HFF-Myc (cell line): ENCODE measurements around the gene SMG6.
"Not testable (repeated sequence)": the region's sequence is repeated elsewhere in the genome, so short reads cannot be mapped to it uniquely, and the experiment has no call there.

Experiments
- DNase-seq: peaks from one replicate; pipeline ENCODE4 v3.0.0-alpha.2; 2011; ENCODE audit warnings: low read depth; ENCODE audit errors: extremely low read depth
- H3K4me3 ChIP-seq: replicated peaks from 2 replicates; pipeline ENCODE4 v1.5.1; 2011; ENCODE audit warnings: low read depth, mild to moderate bottlenecking, control low read depth, low read length
- TF ChIP-seq, protein P1 (sequence below): IDR thresholded peaks from 2 replicates; pipeline ENCODE4 v1.5.1; 2012; ENCODE audit warnings: mild to moderate bottlenecking, low read depth, low read length, control low read depth; ENCODE audit errors: missing control alignments

Gene SMG6

DNA sequence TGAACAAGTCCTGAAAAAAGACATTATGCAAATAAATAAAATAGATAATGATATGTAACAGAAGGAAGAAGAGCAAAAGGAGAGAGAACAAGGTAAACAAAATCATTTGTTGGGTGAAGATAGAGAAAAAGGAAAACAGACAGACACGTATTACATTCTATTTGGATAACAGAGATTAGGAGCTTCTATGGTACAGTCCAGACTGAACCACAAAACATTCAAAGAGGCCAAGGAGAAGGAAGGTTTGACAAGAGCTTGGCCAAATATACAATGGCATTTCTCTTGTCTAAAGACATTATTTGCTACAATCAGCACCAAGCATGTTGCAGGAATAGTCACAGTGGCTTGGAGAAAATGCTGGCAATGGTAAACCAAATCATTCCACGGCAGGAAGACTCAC, 29.2 kb downstream of the SMG6 start:
- no peak overlapping the region for H3K4me3 ChIP-seq
- TF ChIP-seq, protein P1, sequence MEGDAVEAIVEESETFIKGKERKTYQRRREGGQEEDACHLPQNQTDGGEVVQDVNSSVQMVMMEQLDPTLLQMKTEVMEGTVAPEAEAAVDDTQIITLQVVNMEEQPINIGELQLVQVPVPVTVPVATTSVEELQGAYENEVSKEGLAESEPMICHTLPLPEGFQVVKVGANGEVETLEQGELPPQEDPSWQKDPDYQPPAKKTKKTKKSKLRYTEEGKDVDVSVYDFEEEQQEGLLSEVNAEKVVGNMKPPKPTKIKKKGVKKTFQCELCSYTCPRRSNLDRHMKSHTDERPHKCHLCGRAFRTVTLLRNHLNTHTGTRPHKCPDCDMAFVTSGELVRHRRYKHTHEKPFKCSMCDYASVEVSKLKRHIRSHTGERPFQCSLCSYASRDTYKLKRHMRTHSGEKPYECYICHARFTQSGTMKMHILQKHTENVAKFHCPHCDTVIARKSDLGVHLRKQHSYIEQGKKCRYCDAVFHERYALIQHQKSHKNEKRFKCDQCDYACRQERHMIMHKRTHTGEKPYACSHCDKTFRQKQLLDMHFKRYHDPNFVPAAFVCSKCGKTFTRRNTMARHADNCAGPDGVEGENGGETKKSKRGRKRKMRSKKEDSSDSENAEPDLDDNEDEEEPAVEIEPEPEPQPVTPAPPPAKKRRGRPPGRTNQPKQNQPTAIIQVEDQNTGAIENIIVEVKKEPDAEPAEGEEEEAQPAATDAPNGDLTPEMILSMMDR, result no peak
- DNase-seq, result no peak

DNA sequence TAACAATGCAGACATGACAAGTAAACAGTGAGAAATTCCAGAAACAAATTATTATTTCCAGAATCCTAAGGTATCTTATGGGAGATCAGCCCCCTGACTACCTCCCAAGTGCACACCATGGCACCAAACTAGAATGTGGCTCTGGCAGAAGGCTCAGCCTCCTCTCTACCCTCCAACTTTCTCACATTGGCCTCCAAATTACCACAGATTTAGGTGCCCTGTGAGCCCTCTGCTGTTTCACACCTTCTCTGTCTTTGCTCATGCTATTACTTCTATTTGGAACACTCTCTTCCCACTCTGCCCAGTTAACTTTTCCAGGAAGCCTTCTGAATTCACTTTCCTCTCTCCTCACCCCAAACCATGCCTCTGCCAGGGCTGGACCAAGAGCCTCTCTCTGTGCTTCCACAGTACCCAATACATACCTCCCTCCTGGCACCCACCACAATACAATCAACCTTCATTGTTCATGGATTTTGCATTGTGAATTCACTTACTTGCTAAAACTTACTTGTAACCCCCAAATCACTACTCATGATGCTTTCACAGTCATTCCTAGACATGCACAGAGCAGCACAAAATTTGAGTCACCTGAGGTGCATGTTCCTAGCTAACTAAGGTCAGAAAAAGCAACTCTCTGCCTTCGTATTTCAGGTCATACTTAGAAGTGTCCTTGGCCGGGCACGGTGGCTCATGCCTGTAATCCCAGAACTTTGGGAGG, 31.4 kb downstream of the SMG6 start:
- TF ChIP-seq, protein P1, result no peak
- no peak for DNase-seq
- no peak overlapping the region for H3K4me3 ChIP-seq

DNA sequence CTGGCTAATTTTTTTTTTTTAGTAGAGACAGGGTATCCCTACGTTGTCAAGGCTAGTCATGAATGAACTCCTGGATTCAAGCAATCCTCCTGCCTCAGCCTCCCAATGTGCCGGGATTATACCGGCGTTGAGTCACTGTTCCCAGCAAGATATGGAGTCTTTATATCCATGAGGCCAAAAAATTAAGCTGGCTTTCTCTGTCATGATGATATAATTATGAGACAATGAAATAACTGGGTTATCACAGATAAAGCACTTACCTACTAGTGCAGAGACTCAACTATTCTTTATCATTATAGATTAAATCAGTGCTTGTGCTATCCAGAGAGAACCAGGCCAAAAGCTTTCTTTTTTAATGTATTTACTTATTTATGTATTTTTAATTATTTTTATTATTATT, 36.2 kb downstream of the SMG6 start:
- TF ChIP-seq, protein P1, result no peak
- no peak overlapping the region for H3K4me3 ChIP-seq
- no peak for DNase-seq

DNA sequence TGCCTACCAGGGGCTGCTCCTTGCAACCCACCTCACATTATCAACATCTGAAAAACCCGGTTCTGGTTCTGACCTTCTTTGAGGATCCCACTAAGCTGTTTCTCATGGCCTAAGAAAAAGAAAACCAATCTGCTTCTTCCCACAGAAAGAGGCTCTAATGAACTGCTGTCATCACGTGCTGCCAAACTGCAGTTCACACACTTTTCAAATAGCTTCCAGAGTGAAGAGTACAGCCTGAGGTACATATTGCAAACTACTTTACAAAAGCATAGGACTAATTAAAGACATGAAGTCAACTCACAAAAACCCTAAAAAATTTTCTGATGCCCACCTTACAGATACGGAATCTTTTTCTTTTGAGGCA, 36.7 kb downstream of the SMG6 start:
- no peak for DNase-seq
- H3K4me3 ChIP-seq, result no peak overlapping the region
- TF ChIP-seq, protein P1, result no peak

DNA sequence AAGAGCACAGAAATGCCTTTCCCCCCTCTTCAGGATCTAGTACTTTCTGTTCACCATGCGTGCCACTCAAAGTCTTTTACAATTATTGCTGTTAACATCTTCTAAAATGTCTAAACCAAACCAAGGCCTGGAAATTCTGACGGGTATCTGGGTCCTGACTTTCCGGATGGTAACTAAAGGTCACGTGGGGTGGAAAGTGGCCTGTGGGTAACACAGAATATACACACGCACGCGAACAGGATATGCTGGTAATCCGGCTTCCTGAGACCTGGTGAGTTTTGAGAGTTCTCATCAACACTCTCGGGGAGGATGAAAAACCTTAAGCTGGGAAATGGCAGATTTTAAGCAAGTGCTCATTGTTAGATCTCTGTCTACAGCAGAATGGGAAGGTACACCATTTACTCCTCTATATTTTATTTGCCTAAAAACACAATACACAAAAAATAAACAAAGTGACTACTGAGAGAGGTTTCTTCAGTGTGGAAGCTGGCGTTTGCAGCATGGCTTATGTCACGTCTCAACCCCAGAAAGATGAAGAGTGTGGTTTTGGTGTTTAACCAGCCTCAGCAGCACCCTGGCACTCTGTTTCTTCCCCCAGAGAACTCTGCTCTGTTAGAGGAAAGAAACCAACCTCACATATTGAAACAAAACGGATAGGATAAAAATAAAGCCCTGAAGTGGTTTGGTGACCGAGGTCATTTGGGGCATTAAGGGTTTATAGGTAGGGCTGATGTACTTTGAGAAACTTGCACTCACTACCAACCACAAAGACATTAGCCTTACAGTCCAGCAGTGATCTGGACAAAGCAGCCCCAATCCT, 37.3 kb downstream of the SMG6 start:
- no peak overlapping the region for H3K4me3 ChIP-seq
- no peak for DNase-seq
- TF ChIP-seq, protein P1, result no peak

DNA sequence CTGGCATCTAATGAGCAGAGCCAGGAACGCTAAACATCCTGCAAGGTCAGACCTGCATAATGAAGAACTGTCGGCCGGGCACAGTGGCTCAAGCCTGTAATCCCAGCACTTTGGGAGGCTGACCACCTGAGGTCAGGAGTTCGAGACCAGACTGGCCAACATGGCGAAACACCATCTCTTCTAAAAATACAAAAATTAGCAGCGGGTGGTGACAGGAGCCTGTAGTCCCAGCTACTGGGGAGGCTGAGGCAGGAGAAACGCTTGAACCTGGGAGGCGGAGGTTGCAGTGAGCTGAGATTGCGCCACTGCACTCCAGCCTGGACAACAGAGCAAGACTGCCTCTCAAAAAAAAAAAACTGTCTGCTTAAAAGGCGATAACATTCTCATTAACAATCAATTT, 38.4 kb downstream of the SMG6 start:
- DNase-seq, H3K4me3 ChIP-seq: not testable (repeated sequence)

DNA sequence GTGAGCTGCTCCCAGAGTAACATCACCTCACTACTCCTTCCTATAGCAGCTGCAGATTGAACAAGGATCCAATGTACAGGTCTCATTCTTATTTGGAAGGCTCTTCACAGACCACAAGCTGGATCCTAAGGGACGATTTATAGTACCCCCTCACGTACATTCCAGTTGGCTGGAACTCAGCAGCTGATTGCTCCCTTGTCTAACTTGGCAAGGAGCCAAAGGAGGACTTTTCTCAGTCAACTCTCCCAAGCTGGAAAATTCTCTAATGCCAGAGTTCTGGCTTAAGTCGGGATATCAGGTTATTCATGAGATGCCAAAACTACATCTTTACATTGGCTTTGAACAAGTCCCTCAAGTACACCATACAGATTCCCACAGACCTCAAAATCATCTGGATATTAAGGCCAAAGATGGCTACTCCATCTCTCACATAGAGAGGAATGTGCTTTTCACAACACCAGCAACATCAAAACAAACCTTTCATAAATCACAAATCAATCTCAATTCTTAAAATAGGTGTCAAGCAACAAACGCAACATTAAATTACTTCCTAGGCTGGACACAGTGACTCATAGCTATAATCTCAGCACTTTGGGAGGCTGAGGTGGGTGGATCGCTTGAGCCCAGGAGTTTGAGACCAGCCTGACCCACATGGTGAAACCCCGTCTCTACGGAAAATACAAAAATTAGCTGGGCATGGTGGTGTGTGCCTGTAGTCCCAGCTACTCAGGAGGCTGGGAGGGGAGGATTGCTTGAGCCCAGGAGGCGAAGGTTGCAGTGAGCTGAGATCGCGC, 39.3 kb downstream of the SMG6 start:
- TF ChIP-seq, protein P1, result no peak

More for the DNA sequence above, 39.3 kb downstream of the SMG6 start:
- no peak overlapping the region for H3K4me3 ChIP-seq
- DNase-seq, result no peak
